Upper lobe of right lung (tissue), 1 donor: Measurements from ENCODE around the gene XK. TPM values are rescaled to one million over a fixed set of nuclear protein-coding genes. Genes with fewer than 3 reads are reported as not detected.

Experiments
- ATAC-seq: fragments of 200-7000 bp; cut with Tn5 transposase; one replicate; pipeline ENCODE4 v1.9.1; 2020; ENCODE audit warnings: mild to moderate bottlenecking, moderate library complexity
- DNase-seq: peaks from one replicate; pipeline ENCODE4 v3.0.0-alpha.2; 2020
- H3K27ac ChIP-seq: fragments of 200-600 bp; one replicate; pipeline ENCODE4 v1.8.0; 2022
- H3K27me3 ChIP-seq: fragments of 200-600 bp; one replicate; pipeline ENCODE4 v1.8.0; 2022; ENCODE audit warnings: mild to moderate bottlenecking
- H3K36me3 ChIP-seq: fragments of 200-600 bp; one replicate; pipeline ENCODE4 v1.8.0; 2022
- H3K4me1 ChIP-seq: fragments of 200-600 bp; one replicate; pipeline ENCODE4 v1.8.0; 2022
- H3K4me3 ChIP-seq: fragments of 200-600 bp; one replicate; pipeline ENCODE4 v1.8.0; 2022; ENCODE audit warnings: mild to moderate bottlenecking
- H3K9me3 ChIP-seq: fragments of 200-600 bp; one replicate; pipeline ENCODE4 v1.8.0; 2022
- intact Hi-C: fragments of 100-400 bp; cut with DNase I; formaldehyde crosslinking; loops from one replicate; pipeline ENCODE4 v1.11.0; 2022
- long read RNA-seq: library from polyadenylated mRNA; unstranded; transcript quantifications from one replicate; pipeline ENCODE4 v2.0.0, GENCODE V29; 2021
- total RNA-seq: library from RNA; stranded (reverse); fragmentation: NEBNext Ultra II Directional; extraction: Animal tissue kit (Norgen Biotek cat#: 25700); gene quantifications from one replicate; pipeline ENCODE4 v1.2.1, GENCODE V29; 2021
- TF ChIP-seq, protein P1 (sequence below): fragments of 200-600 bp; IDR thresholded peaks from one replicate; pipeline ENCODE4 v1.8.0; 2022; ENCODE audit warnings: antibody characterized with exemption
- donor health status: DM: no; HTN: yes; CAD: no; lungs with severe emphysema.

The XK gene, protein sequence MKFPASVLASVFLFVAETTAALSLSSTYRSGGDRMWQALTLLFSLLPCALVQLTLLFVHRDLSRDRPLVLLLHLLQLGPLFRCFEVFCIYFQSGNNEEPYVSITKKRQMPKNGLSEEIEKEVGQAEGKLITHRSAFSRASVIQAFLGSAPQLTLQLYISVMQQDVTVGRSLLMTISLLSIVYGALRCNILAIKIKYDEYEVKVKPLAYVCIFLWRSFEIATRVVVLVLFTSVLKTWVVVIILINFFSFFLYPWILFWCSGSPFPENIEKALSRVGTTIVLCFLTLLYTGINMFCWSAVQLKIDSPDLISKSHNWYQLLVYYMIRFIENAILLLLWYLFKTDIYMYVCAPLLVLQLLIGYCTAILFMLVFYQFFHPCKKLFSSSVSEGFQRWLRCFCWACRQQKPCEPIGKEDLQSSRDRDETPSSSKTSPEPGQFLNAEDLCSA
- 1.6 TPM for total RNA-seq
- long read RNA-seq, full-length matches to known transcripts: 2 of 3 reads
- long read RNA-seq, partial matches to known transcripts: 1 of 3 reads
- long read RNA-seq, other reads (novel, unspliced or antisense): 0 of 3 reads

DNA sequence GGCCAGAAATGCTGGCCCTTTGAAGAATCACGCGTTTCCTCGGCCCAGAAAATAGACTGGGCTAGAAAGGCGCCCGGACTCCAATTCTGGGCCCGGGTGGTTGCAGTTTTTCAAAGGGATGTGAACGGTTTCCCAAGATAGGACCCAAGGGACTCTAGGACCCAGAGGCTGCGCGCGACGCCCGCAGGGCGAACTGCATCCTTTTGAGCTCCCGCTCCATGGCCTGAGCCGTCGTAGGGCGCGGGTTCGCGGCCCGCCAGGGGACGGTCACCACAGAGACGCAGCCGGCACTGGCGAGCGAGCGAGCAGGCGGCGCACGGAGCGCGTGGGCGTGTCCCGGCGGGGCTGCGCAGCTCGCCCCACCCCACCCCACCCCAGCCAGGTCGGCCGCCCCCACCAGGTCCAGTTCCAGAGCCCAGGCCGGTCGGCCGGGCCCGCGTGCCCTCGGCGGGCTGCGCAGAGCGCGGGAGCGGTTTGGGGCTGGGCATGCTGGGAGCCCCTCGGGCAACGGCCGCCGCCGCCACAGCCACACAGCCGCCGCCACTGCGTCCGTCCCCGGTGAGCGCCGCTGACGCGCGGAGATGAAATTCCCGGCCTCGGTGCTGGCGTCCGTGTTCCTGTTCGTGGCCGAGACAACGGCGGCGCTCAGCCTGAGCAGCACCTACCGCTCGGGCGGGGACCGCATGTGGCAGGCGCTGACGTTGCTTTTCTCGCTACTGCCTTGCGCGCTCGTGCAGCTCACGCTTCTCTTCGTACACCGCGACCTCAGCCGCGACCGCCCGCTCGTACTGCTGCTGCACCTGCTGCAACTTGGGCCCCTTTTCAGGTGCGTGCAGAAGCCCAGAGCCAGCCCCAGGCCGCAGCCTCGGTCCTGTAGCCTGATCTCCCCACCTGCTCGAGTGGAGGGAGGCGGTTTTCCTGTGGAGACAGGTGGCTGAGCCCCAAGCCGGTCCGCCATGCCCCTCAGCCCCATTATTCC lies at the start of gene XK:
XK (plus strand) TSS at position 411 of the 979 bp plus-strand sequence; CDS start at position 582, 171 bp downstream.
- intact Hi-C loops: no loop called here
- peak within 1 kb of the TSS; percentile 11 for H3K27ac ChIP-seq
- peak within 1 kb of the TSS; percentile 51 for H3K4me3 ChIP-seq
- ATAC-seq (peak; percentile 93), DNase-seq (peak; percentile 76)
- H3K27me3 ChIP-seq: no peaks in the 10 kb centered on the region
- no peaks in the 10 kb centered on the region for H3K9me3 ChIP-seq
- H3K36me3 ChIP-seq: no peaks in the 10 kb centered on the region
- TF ChIP-seq, protein P1, sequence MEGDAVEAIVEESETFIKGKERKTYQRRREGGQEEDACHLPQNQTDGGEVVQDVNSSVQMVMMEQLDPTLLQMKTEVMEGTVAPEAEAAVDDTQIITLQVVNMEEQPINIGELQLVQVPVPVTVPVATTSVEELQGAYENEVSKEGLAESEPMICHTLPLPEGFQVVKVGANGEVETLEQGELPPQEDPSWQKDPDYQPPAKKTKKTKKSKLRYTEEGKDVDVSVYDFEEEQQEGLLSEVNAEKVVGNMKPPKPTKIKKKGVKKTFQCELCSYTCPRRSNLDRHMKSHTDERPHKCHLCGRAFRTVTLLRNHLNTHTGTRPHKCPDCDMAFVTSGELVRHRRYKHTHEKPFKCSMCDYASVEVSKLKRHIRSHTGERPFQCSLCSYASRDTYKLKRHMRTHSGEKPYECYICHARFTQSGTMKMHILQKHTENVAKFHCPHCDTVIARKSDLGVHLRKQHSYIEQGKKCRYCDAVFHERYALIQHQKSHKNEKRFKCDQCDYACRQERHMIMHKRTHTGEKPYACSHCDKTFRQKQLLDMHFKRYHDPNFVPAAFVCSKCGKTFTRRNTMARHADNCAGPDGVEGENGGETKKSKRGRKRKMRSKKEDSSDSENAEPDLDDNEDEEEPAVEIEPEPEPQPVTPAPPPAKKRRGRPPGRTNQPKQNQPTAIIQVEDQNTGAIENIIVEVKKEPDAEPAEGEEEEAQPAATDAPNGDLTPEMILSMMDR: no peak
- H3K4me1 ChIP-seq: no peaks in the 10 kb centered on the region

DNA sequence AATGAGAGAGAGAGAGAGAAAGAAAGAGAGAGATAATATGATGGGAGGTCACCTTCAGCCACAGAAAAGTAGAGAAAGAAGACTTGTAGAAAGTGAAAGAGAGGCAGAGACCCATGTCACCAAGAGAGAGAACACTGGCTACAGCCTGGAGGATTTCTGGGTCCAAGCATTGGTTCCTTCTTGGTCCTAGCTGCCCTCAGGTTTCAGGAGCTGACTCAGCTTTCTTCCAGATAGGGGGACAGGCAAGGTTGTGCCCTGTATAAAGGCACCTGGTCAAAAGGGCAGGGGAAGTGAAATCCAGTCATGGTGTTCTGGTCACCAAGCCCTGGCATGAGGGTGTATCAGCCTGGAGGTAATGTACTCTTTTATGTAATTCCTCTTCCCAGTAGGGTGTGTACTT lies 47.5 kb upstream of the XK start:
- no peaks in the 10 kb centered on the region for H3K27me3 ChIP-seq
- H3K9me3 ChIP-seq: no peaks in the 10 kb centered on the region
- no peaks in the 10 kb centered on the region for H3K4me1 ChIP-seq
- intact Hi-C loops: no loop called here
- no peaks in the 10 kb centered on the region for H3K36me3 ChIP-seq
- no peak for DNase-seq
- no peak overlapping the region for H3K27ac ChIP-seq
- H3K4me3 ChIP-seq: no peak overlapping the region
- no peak for ATAC-seq
- TF ChIP-seq, protein P1: no peak

DNA sequence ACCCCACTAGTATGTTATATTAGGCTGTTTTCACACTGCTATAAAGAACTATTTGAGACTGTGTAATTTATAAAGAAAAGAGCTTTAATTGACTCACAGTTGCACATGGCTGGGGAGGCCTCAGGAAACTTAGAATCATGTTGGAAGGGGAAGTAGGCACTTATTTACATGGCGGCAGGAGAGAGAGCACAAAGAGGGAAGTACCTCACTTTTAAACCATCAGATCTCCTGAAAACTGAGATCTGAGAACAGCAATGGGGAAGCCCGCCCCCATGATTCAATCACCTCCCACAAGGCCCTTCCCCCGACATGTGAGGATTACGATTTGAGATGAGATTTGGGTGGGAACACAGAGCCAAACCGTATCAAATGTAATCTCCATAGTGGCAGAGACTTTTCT lies 45.4 kb upstream of the XK start:
- no peak overlapping the region for H3K27ac ChIP-seq
- no peaks in the 10 kb centered on the region for H3K4me1 ChIP-seq
- intact Hi-C loops: no loop called here
- DNase-seq (no peak), ATAC-seq (no peak)
- no peaks in the 10 kb centered on the region for H3K9me3 ChIP-seq
- TF ChIP-seq, protein P1: no peak
- H3K27me3 ChIP-seq: no peaks in the 10 kb centered on the region
- no peaks in the 10 kb centered on the region for H3K36me3 ChIP-seq
- no peak overlapping the region for H3K4me3 ChIP-seq

DNA sequence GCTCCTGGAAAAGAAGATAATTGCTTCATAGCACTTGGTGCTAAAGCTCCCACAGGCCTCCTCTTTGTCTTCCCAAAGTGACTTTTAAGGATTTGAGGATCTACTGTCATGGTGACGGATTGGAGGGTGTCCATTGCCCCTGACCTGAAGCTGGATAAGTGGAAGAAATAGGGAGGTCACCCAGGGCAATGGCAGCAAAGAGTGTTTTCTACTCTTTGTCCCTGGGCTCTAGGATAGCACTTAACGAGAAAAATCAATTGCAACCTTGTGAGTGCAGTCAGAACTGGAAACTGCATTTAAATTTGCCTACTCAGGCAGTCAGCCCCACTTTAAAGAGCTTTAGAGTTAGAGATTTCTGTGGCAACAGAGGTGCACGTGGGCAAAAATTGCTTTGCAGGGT lies 43.7 kb upstream of the XK start:
- H3K4me3 ChIP-seq: no peak overlapping the region
- H3K36me3 ChIP-seq: no peaks in the 10 kb centered on the region
- no peak for DNase-seq
- no peaks in the 10 kb centered on the region for H3K9me3 ChIP-seq
- no peaks in the 10 kb centered on the region for H3K27me3 ChIP-seq
- no peak overlapping the region for H3K27ac ChIP-seq
- TF ChIP-seq, protein P1: no peak
- intact Hi-C loops: no loop called here
- no peaks in the 10 kb centered on the region for H3K4me1 ChIP-seq
- ATAC-seq: no peak

DNA sequence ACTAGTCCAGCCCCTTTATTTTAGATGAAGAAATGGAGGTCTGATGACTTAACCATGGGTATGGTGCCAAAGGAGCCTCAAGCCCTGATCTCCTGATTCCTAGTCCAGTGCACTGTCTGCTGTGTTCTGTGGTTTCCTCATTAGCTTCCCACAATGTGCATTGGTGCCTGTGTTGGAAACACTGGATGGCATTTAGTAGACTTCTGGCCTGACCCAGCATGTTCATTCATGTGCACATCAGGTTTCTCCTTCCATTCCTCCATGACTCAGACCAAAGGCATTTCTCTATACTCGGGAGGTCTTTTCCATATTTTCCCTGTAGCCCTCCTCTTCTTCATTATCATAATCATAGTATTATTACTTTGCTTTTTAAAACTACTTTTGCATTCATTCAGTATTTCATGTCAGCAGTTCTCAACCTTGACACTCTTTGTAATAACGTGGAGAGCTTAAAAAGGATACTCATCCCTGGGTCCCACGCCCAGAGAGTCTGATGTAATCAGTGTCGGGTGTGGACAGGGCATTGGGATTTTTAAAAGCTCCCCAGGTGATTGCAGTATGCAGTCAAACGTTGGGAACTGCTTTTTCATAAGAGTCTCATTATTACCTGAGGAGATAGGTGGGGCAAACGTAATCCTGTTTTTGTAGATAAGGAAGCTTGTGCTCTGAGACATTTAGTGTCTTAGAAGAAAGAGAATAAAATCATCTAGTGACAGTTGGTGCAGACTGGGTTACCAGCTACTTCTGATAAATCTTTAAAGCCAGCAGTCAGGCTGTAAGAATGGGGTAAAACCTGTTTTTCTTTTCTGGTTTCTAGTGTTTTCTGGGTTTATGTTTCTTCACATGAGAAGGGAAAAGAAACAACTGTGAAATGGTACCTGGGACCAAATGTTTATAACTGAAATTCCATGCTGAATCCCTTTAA lies 40.9 kb upstream of the XK start:
- H3K36me3 ChIP-seq: no peaks in the 10 kb centered on the region
- no peaks in the 10 kb centered on the region for H3K27me3 ChIP-seq
- no peak overlapping the region for H3K4me3 ChIP-seq
- H3K4me1 ChIP-seq: no peaks in the 10 kb centered on the region
- DNase-seq: no peak
- no peak for ATAC-seq
- TF ChIP-seq, protein P1: no peak
- no peaks in the 10 kb centered on the region for H3K9me3 ChIP-seq
- no peak overlapping the region for H3K27ac ChIP-seq
- intact Hi-C loops: no loop called here
